Measurements from ENCODE around the gene LHFPL2. TPM values are rescaled to one million over a fixed set of nuclear protein-coding genes. Genes with fewer than 3 reads are reported as not detected.

LHFPL2 gene
- total RNA-seq, 2 donors from 2014 or later, result 13.7 to 40.4 TPM

DNA sequence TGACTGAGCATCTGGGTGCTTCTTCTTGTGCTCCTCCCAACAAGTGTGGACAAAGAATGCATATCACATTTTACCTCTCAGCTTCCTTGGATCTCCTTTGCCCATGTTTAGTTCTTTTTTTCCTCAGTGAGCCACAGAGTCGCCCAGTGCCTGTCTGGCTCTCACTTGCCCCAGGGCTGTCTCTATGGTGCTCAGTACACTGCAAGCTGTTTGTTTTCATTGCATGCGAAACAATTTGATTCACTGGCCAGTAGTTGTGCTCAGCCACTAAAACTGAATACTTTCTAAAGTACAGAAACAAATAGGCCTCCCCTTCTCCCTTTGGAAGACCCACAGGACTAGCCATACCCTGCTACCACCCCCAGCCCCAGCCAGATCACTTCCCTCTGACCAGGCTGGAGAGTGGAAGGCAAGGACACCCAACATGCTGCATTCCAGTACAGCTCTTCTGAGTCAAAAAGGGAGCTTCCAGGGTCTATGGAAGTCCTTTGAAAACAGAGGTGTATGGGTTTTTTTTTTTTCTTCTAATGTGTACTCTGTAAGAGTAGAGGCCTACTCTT is 3.8 kb downstream of the LHFPL2 start:
- Histone ChIP-seq H3K27ac (peak overlapping the region in 1 of 2 donors; percentile 14), H3K36me3 (no peaks in the 10 kb centered on the region), H3K4me3 (no peak overlapping the region), H3K27me3 (replicated peaks; ENCODE audit: insufficient read depth) (no peaks in the 10 kb centered on the region), H3K4me1 (replicated peaks) (no peaks in the 10 kb centered on the region), H3K9me3 (no peaks in the 10 kb centered on the region)
- no peak for TF ChIP-seq POLR2A (IDR thresholded peaks at IDR 0.05)
- 55% methylated on average over 2 of the region's 2 CpGs for WGBS
- DNase-seq (ENCODE audit: low spot score), result no peak
- intact Hi-C loops (cut with DNase I), result loop anchor here (5.0 kb wide), 2 partner anchors 108 to 178 kb away; no protein-coding TSS in a partner anchor

DNA sequence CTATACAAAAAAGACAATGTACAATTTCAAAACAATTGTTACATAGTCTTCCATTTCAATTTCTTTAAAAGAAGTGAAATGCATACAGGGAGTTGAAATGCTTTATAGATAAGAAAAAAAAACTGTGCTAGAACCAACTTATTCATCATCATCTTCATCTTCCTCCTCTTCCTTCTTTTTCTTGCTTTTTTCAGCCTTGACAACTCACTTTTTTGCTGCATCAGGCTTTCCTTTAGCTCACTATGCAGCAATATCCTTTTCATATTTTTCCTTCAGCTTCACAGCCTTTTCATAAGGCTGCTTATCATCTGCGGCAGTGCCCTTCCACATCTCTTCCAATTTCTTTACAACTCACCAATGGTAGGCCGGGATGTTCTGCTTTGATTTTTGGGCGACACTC is 4.4 kb downstream of the LHFPL2 start:
- Histone ChIP-seq H3K9me3 (no peaks in the 10 kb centered on the region), H3K4me3 (no peak overlapping the region), H3K4me1 (replicated peaks) (no peaks in the 10 kb centered on the region), H3K36me3 (no peaks in the 10 kb centered on the region), H3K27me3 (replicated peaks; ENCODE audit: insufficient read depth) (no peaks in the 10 kb centered on the region), H3K27ac (peak overlapping the region in 1 of 2 donors; percentile 14)
- no peak for DNase-seq (ENCODE audit: low spot score)
- intact Hi-C loops (cut with DNase I), result no loop called here
- TF ChIP-seq POLR2AphosphoS5 (IDR thresholded peaks at IDR 0.05) (no peak), POLR2A (IDR thresholded peaks at IDR 0.05) (no peak)
- TF ChIP-seq, protein P1, sequence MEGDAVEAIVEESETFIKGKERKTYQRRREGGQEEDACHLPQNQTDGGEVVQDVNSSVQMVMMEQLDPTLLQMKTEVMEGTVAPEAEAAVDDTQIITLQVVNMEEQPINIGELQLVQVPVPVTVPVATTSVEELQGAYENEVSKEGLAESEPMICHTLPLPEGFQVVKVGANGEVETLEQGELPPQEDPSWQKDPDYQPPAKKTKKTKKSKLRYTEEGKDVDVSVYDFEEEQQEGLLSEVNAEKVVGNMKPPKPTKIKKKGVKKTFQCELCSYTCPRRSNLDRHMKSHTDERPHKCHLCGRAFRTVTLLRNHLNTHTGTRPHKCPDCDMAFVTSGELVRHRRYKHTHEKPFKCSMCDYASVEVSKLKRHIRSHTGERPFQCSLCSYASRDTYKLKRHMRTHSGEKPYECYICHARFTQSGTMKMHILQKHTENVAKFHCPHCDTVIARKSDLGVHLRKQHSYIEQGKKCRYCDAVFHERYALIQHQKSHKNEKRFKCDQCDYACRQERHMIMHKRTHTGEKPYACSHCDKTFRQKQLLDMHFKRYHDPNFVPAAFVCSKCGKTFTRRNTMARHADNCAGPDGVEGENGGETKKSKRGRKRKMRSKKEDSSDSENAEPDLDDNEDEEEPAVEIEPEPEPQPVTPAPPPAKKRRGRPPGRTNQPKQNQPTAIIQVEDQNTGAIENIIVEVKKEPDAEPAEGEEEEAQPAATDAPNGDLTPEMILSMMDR (IDR thresholded peaks at IDR 0.05), result no peak
- 91% methylated on average over 3 of the region's 3 CpGs for WGBS

DNA sequence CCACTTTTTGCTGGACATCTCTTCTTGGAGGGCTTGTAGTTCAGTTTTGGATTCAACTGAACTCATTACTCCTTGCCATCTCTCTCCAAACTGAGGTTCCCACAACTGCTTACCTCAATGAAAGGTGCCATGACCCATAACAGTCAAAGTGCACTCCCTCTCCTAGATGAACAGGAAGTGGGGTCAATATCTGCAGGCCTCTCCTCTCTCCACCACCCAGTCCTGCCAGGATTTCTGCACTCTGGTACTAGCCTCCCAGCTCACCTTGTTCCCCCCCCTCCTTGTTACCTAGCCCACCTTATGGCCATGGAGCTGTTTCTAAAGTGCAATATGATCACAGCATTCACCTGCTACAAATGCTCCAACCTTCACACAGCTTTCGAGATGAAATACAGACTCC is 5.9 kb downstream of the LHFPL2 start:
- no peak for DNase-seq (ENCODE audit: low spot score)
- Histone ChIP-seq H3K27ac (no peak overlapping the region), H3K27me3 (replicated peaks; ENCODE audit: insufficient read depth) (no peaks in the 10 kb centered on the region), H3K4me3 (no peak overlapping the region), H3K4me1 (replicated peaks) (no peaks in the 10 kb centered on the region), H3K36me3 (no peaks in the 10 kb centered on the region), H3K9me3 (no peaks in the 10 kb centered on the region)
- WGBS, result 91% methylated on average over 1 of the region's 1 CpG
- no peak for TF ChIP-seq POLR2A (IDR thresholded peaks at IDR 0.05)
- TF ChIP-seq, protein P1 (IDR thresholded peaks at IDR 0.05), result no peak
- TF ChIP-seq POLR2AphosphoS5 (IDR thresholded peaks at IDR 0.05), result no peak
- intact Hi-C loops (cut with DNase I), result no loop called here

DNA sequence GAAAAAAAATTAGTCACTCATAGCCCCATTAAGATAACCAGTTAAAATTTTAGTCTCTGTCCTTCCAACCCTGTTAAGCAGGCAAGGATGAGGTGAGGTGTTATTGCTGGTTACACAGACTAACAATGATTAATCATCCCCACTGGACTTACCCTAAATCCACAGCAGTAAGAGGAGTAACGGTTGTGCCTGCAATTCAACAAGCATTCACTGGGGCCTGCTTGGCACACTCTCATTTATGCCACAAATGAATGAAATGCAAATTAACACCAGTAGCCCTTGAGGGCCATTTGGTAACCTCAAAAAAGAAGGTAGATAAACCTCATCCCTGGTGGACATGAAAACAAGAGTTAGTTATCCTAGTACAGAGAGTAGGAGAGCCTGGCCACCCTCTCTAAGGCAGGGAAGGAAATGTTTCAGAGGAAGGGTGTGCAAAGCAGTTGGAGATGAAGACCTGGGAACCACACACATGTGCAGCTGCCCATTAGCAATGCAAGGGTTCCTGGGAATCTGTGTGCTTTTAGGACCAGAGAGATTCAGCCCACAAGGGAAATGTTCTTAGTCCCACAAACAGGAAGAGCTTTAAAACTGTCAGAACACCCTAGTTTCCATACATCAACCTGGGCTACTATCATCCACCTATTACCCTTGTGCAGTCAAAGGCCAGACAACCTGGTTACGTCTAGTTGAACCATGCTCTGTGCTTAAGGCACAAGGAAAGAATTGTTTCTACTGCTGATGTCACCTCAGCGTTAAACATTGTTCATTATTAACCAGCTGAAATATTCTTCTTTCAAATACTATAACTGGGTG is 7.7 kb downstream of the LHFPL2 start:
- Histone ChIP-seq H3K36me3 (no peaks in the 10 kb centered on the region), H3K9me3 (no peaks in the 10 kb centered on the region), H3K27ac (no peak overlapping the region), H3K27me3 (replicated peaks; ENCODE audit: insufficient read depth) (no peaks in the 10 kb centered on the region), H3K4me3 (no peak overlapping the region), H3K4me1 (replicated peaks) (no peaks in the 10 kb centered on the region)
- 66% methylated on average over 3 of the region's 3 CpGs for WGBS
- no peak for DNase-seq (ENCODE audit: low spot score)
- intact Hi-C loops (cut with DNase I), result no loop called here
- TF ChIP-seq POLR2AphosphoS5 (IDR thresholded peaks at IDR 0.05), result no peak
- no peak for TF ChIP-seq POLR2A (IDR thresholded peaks at IDR 0.05)
- TF ChIP-seq, protein P1 (IDR thresholded peaks at IDR 0.05), result no peak

DNA sequence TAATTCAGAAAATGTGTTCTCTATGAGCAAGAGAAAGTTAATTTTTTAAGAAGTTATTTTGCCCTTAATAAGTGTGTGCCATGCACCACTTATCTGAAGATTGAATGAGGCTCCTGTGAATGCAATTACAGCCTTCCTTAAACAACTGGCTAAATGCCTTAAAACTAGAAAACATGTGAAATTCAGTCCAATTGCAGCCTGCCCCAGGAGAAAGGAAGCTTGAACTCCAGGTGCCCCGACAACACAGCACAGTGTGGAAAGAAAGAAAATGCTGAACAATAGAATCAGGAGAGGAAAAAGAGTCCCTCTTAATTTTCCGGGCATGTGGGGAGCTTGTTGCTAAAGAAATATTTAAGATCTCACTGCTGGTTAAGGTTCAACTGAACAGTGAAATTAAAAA is 8.8 kb downstream of the LHFPL2 start:
- no peak for TF ChIP-seq POLR2AphosphoS5 (IDR thresholded peaks at IDR 0.05)
- TF ChIP-seq, protein P1 (IDR thresholded peaks at IDR 0.05), result no peak
- TF ChIP-seq POLR2A (IDR thresholded peaks at IDR 0.05), result no peak
- intact Hi-C loops (cut with DNase I), result no loop called here
- Histone ChIP-seq H3K27me3 (replicated peaks; ENCODE audit: insufficient read depth) (no peaks in the 10 kb centered on the region), H3K4me1 (replicated peaks) (no peaks in the 10 kb centered on the region), H3K4me3 (no peak overlapping the region), H3K27ac (no peak overlapping the region), H3K36me3 (no peaks in the 10 kb centered on the region), H3K9me3 (no peaks in the 10 kb centered on the region)
- WGBS, result 47% methylated on average over 2 of the region's 2 CpGs
- no peak for DNase-seq (ENCODE audit: low spot score)

Data from prostate gland (tissue), 2 donors.